Nephron (organoid): Measurements from ENCODE around the gene CALM1.

Source experiments
- H3K27ac Mint-ChIP-seq, 3 experiments: 2 replicates each; pipeline ENCODE4 v1.8.0; 2020; ENCODE audit warnings: mixed read lengths in 3 of 3, mild to moderate bottlenecking in 2 of 3, moderate library complexity in 1 of 3
- H3K27me3 Mint-ChIP-seq: 2 replicates; pipeline ENCODE4 v1.8.0; 2021; ENCODE audit warnings: low read depth, mild to moderate bottlenecking, moderate library complexity, mixed read lengths
- H3K36me3 Mint-ChIP-seq: 2 replicates; pipeline ENCODE4 v1.8.0; 2020; ENCODE audit warnings: low read depth, mixed read lengths
- H3K4me1 Mint-ChIP-seq: 2 replicates; pipeline ENCODE4 v1.8.0; 2020; ENCODE audit warnings: mixed read lengths
- H3K4me3 Mint-ChIP-seq, 3 experiments: 2 replicates each; pipeline ENCODE4 v1.8.0; 2020; ENCODE audit warnings: mild to moderate bottlenecking in 3 of 3, mixed read lengths in 3 of 3, moderate library complexity in 2 of 3
- H3K9me3 Mint-ChIP-seq: 2 replicates; pipeline ENCODE4 v1.8.0; 2020; ENCODE audit warnings: mixed read lengths
- TF ChIP-seq, protein P1 (sequence below), 3 experiments: fragments of 200-600 bp; sonication (generic); IDR thresholded peaks; one replicate each; pipeline ENCODE4 v1.5.0; 2021; ENCODE audit warnings: antibody characterized with exemption in 3 of 3; ENCODE audit not compliant: unreplicated experiment in 3 of 3

Gene CALM1

GRCh38 chr14:90403065-90403464 lies 6.2 kb downstream of the CALM1 start:
- TF ChIP-seq, protein P1, sequence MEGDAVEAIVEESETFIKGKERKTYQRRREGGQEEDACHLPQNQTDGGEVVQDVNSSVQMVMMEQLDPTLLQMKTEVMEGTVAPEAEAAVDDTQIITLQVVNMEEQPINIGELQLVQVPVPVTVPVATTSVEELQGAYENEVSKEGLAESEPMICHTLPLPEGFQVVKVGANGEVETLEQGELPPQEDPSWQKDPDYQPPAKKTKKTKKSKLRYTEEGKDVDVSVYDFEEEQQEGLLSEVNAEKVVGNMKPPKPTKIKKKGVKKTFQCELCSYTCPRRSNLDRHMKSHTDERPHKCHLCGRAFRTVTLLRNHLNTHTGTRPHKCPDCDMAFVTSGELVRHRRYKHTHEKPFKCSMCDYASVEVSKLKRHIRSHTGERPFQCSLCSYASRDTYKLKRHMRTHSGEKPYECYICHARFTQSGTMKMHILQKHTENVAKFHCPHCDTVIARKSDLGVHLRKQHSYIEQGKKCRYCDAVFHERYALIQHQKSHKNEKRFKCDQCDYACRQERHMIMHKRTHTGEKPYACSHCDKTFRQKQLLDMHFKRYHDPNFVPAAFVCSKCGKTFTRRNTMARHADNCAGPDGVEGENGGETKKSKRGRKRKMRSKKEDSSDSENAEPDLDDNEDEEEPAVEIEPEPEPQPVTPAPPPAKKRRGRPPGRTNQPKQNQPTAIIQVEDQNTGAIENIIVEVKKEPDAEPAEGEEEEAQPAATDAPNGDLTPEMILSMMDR (IDR thresholded peaks at IDR 0.05; ENCODE audit: unreplicated experiment in 3 of 3): no peak
- Mint-ChIP-seq H3K27me3 (no peaks in the 10 kb centered on the region), H3K4me1 (peaks cover 69% of the 10 kb centered on the region), H3K36me3 (peaks cover 77% of the 10 kb centered on the region), H3K27ac (no peak overlapping the region), H3K9me3 (no peaks in the 10 kb centered on the region), H3K4me3 (no peak overlapping the region)

DNA sequence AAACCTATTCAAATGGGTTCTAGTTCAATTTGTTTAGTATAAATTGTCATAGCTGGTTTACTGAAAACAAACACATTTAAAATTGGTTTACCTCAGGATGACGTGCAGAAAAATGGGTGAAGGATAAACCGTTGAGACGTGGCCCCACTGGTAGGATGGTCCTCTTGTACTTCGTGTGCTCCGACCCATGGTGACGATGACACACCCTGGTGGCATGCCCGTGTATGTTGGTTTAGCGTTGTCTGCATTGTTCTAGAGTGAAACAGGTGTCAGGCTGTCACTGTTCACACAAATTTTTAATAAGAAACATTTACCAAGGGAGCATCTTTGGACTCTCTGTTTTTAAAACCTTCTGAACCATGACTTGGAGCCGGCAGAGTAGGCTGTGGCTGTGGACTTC lies 8.3 kb downstream of the CALM1 start:
- H3K27me3 Mint-ChIP-seq: no peaks in the 10 kb centered on the region
- no peaks in the 10 kb centered on the region for H3K9me3 Mint-ChIP-seq
- peaks cover 71% of the 10 kb centered on the region for H3K4me1 Mint-ChIP-seq
- peak overlapping the region in 1 of 3 experiments; percentile 59 for H3K27ac Mint-ChIP-seq
- TF ChIP-seq, protein P1 (IDR thresholded peaks at IDR 0.05; ENCODE audit: unreplicated experiment in 3 of 3): no peak
- H3K36me3 Mint-ChIP-seq: peaks cover 75% of the 10 kb centered on the region
- H3K4me3 Mint-ChIP-seq: no peak overlapping the region

DNA sequence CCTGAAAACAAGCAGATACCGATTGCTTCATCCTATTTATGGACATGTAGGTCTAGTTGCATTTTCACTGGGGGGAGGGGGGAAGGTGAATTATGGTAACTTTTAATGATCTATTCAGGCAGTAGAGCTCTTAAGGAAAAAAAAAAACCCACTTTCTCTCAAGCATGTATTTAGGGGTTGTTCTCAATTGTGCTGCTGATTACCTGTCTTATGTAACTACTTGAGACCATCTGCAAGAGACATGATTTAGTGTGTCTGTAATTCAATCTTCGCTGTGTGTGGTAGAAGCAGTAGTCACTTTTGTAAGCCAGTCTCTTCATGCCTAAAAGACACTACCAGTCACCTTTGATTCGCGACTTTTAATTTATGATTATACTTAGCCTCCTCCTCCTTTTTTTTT lies 8.9 kb downstream of the CALM1 start:
- no peaks in the 10 kb centered on the region for H3K9me3 Mint-ChIP-seq
- peak overlapping the region; percentile 4 to 59 (median 45) for H3K27ac Mint-ChIP-seq
- H3K27me3 Mint-ChIP-seq: no peaks in the 10 kb centered on the region
- peaks cover 71% of the 10 kb centered on the region for H3K4me1 Mint-ChIP-seq
- peak overlapping the region in 1 of 3 experiments; percentile 14 for H3K4me3 Mint-ChIP-seq
- peaks cover 68% of the 10 kb centered on the region for H3K36me3 Mint-ChIP-seq
- TF ChIP-seq, protein P1 (IDR thresholded peaks at IDR 0.05; ENCODE audit: unreplicated experiment in 3 of 3): no peak

DNA sequence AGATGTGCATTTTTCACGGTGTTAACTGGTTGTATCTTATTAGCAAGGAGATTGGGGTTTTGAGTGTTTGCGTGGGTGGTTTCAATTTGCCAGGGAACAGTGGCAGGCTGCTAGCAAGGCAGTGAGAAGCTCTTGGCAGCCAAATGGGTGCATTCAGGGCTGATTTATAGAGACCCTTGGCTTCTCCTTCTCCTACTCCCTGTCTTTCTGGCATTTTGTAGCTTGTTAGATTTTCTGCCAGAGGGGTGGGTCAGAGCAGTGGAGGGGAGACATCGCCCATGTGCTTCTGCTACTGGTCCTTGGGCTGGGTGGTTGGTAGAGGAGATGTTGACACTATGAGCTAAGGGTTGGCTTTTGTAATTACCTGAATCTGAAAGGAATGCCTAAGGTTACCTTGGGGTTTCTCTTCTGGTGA lies 9.6 kb downstream of the CALM1 start:
- peak overlapping the region in 1 of 3 experiments; percentile 14 for H3K4me3 Mint-ChIP-seq
- no peaks in the 10 kb centered on the region for H3K9me3 Mint-ChIP-seq
- peaks cover 66% of the 10 kb centered on the region for H3K4me1 Mint-ChIP-seq
- TF ChIP-seq, protein P1 (IDR thresholded peaks at IDR 0.05; ENCODE audit: unreplicated experiment in 3 of 3): no peak
- H3K36me3 Mint-ChIP-seq: peaks cover 62% of the 10 kb centered on the region
- peak overlapping the region; percentile 4 to 59 (median 45) for H3K27ac Mint-ChIP-seq
- no peaks in the 10 kb centered on the region for H3K27me3 Mint-ChIP-seq

GRCh38 chr14:90407230-90407629 lies 10.4 kb downstream of the CALM1 start:
- Mint-ChIP-seq H3K27me3 (no peaks in the 10 kb centered on the region), H3K9me3 (no peaks in the 10 kb centered on the region), H3K4me1 (peaks cover 63% of the 10 kb centered on the region), H3K4me3 (no peak overlapping the region), H3K36me3 (peaks cover 53% of the 10 kb centered on the region), H3K27ac (peak overlapping the region in 1 of 3 experiments; percentile 80)
- TF ChIP-seq, protein P1 (IDR thresholded peaks at IDR 0.05; ENCODE audit: unreplicated experiment in 3 of 3): no peak

- Mint-ChIP-seq H3K36me3 (peaks cover 38% of the 10 kb centered on the region), H3K9me3 (no peaks in the 10 kb centered on the region)
Measured at GRCh38 chr14:90408713-90409112, 11.9 kb downstream of the CALM1 start.

More at GRCh38 chr14:90408713-90409112, 11.9 kb downstream of the CALM1 start:
- no peak overlapping the region for H3K4me3 Mint-ChIP-seq
- TF ChIP-seq, protein P1 (IDR thresholded peaks at IDR 0.05; ENCODE audit: unreplicated experiment in 3 of 3): no peak
- no peaks in the 10 kb centered on the region for H3K27me3 Mint-ChIP-seq
- peaks cover 56% of the 10 kb centered on the region for H3K4me1 Mint-ChIP-seq
- peak overlapping the region; percentile 55 to 80 (median 56) for H3K27ac Mint-ChIP-seq
